Daoy (cell line): ENCODE results near the gene VRK2. TPM values are rescaled to one million over a fixed set of nuclear protein-coding genes. Genes with fewer than 3 reads are reported as not detected.
"Not testable (repeated sequence)": the region's sequence is repeated elsewhere in the genome, so short reads cannot be mapped to it uniquely, and the experiment has no call there.

ENCODE experiments used
- DNase-seq: peaks from one replicate; pipeline ENCODE4 v3.0.0-alpha.2; 2015; ENCODE audit warnings: low read depth
- total RNA-seq: library from RNA; depleted of rRNA; stranded (reverse); fragments of >200 nt; shearing (Covaris generic); gene quantifications from 2 replicates; pipeline ENCODE4 v1.2.3, GENCODE V29; 2014

Gene VRK2
- total RNA-seq, 1 experiment from 2014 or later = 24.3 TPM

- DNase-seq = no peak
Observed at GRCh38 chr2:58158481-58158880, 111.9 kb downstream of the VRK2 start.

- no peak for DNase-seq
Observed at GRCh38 chr2:58163913-58164312, 117.3 kb downstream of the VRK2 start.

- not testable (repeated sequence) for DNase-seq
Observed at GRCh38 chr2:58168130-58168529, 121.5 kb downstream of the VRK2 start.

GRCh38 chr2:58169845-58170244, 123.2 kb downstream of the VRK2 start:
- DNase-seq = not testable (repeated sequence)

GRCh38 chr2:58170334-58170933, 123.8 kb downstream of the VRK2 start:
- DNase-seq = not testable (repeated sequence)

- not testable (repeated sequence) for DNase-seq
Observed at GRCh38 chr2:58171831-58172230, 125.2 kb downstream of the VRK2 start.

GRCh38 chr2:58177187-58177586, 130.6 kb downstream of the VRK2 start:
- DNase-seq = not testable (repeated sequence)

- DNase-seq = not testable (repeated sequence)
Observed at GRCh38 chr2:58180175-58180574, 133.6 kb downstream of the VRK2 start.

- DNase-seq = no peak
Observed at GRCh38 chr2:58180635-58181034, 134.0 kb downstream of the VRK2 start.

- DNase-seq = no peak
Observed at GRCh38 chr2:58182527-58182926, 135.9 kb downstream of the VRK2 start.

GRCh38 chr2:58186501-58186900, 139.9 kb downstream of the VRK2 start:
- no peak for DNase-seq

- DNase-seq = not testable (repeated sequence)
Observed at GRCh38 chr2:58187022-58187421, 140.4 kb downstream of the VRK2 start.

GRCh38 chr2:58194458-58194857, 147.9 kb downstream of the VRK2 start:
- no peak for DNase-seq

GRCh38 chr2:58195662-58196061, 149.1 kb downstream of the VRK2 start:
- no peak for DNase-seq

GRCh38 chr2:58197894-58198293, 151.3 kb downstream of the VRK2 start:
- DNase-seq = no peak

- no peak for DNase-seq
Observed at GRCh38 chr2:58202404-58202803, 155.8 kb downstream of the VRK2 start.

GRCh38 chr2:58203018-58203417, 156.4 kb downstream of the VRK2 start:
- no peak for DNase-seq

GRCh38 chr2:58204195-58204959, 157.8 kb downstream of the VRK2 start:
- DNase-seq = no peak

GRCh38 chr2:58206785-58207184, 160.2 kb downstream of the VRK2 start:
- no peak for DNase-seq

GRCh38 chr2:58207189-58207588, 160.6 kb downstream of the VRK2 start:
- DNase-seq = no peak
